B cell (primary cell): Measurements from ENCODE around the gene PCNX4. TPM values are rescaled to one million over a fixed set of nuclear protein-coding genes. Genes with fewer than 3 reads are reported as not detected.
A peak's percentile ranks its signal among the peaks of the same experiment; 100 is the strongest.

Experiments used
- ATAC-seq: fragments of 200-7000 bp; cut with Tn5 transposase; one replicate; pipeline ENCODE4 v1.10.0; 2021; ENCODE audit warnings: low read depth, mild to moderate bottlenecking, moderate number of reproducible peaks, moderate library complexity
- CTCF ChIA-PET: fragments of 350-600 bp; sonication (Branson Sonifier 250); formaldehyde crosslinking; loops from one replicate; lab custom pipeline; 2021; ENCODE audit warnings: antibody characterized with exemption, inconsistent platforms; lab: Charles Lee
- POLR2A ChIA-PET: fragments of 350-600 bp; sonication (Branson Sonifier 250); formaldehyde crosslinking; loops from one replicate; lab custom pipeline; 2021; ENCODE audit warnings: antibody characterized with exemption; lab: Charles Lee
- DNase-seq: peaks from one replicate; pipeline ENCODE4 v3.0.0; 2013
- H2AFZ ChIP-seq: 2 replicates; pipeline ENCODE4 v1.6.1; 2012; ENCODE audit warnings: mild to moderate bottlenecking, low read depth, low read length; ENCODE audit not compliant: insufficient read depth, poor library complexity, severe bottlenecking
- H3K27ac ChIP-seq, 2 donors: 1 replicate in 1 of 2; 2 replicates in 1 of 2; pipeline ENCODE4 v1.5.1; 2012 to 2013; ENCODE audit warnings: low read length in 2 of 2, mild to moderate bottlenecking in 2 of 2, moderate library complexity in 1 of 2
- H3K27me3 ChIP-seq, 4 experiments: fragments of 200-600 bp in 1 of 4; sonication (generic) in 1 of 4; replicated peaks in 1 of 4; 1 replicate in 2 of 4; 2 replicates in 2 of 4; pipeline versions ENCODE4 v1.6.1 to v1.7.0; 2013 to 2016; ENCODE audit warnings: low read length in 3 of 4, mild to moderate bottlenecking in 2 of 4, mixed read lengths in 1 of 4, moderate library complexity in 1 of 4; ENCODE audit not compliant: insufficient read depth in 4 of 4, control insufficient read depth in 3 of 4; ENCODE audit errors: control extremely low read depth in 1 of 4
- H3K36me3 ChIP-seq, 2 experiments: replicated peaks in 1 of 2; 1 replicate in 1 of 2; 2 replicates in 1 of 2; pipeline versions ENCODE4 v1.6.1 to v1.7.1; 2013; ENCODE audit warnings: low read length in 1 of 2; ENCODE audit not compliant: insufficient read depth in 2 of 2, control insufficient read depth in 1 of 2; ENCODE audit errors: control extremely low read depth in 1 of 2, extremely low read depth in 1 of 2
- H3K4me1 ChIP-seq, 2 donors: fragments of 200-600 bp in 1 of 2; sonication (generic) in 1 of 2; 1 replicate in 1 of 2; 2 replicates in 1 of 2; pipeline versions ENCODE4 v1.5.1 to v1.6.1; 2013 to 2017; ENCODE audit warnings: low read length in 2 of 2; ENCODE audit not compliant: control insufficient read depth in 2 of 2, insufficient read depth in 2 of 2
- H3K4me2 ChIP-seq: replicated peaks from 2 replicates; pipeline ENCODE3; 2012; ENCODE audit warnings: mild to moderate bottlenecking, low read depth, low read length; ENCODE audit not compliant: poor library complexity, severe bottlenecking
- H3K4me3 ChIP-seq, 5 experiments: fragments of 200-600 bp in 1 of 5; sonication (generic) in 1 of 5; 1 replicate in 3 of 5; 2 replicates in 2 of 5; pipeline versions ENCODE4 v1.5.1 to v1.7.0; 2011 to 2016; ENCODE audit warnings: low read length in 4 of 5, mild to moderate bottlenecking in 4 of 5, low read depth in 2 of 5, control low read depth in 1 of 5, moderate library complexity in 1 of 5; ENCODE audit not compliant: insufficient read depth in 1 of 5; ENCODE audit errors: control extremely low read depth in 1 of 5, extremely low read depth in 1 of 5
- H3K79me2 ChIP-seq: fragments of 200-600 bp; sonication (generic); one replicate; pipeline ENCODE4 v1.6.0; 2016; ENCODE audit warnings: low read length; ENCODE audit not compliant: control insufficient read depth, insufficient read depth
- H3K9ac ChIP-seq: fragments of 200-600 bp; sonication (generic); 2 replicates; pipeline ENCODE4 v1.6.1; 2017; ENCODE audit warnings: mild to moderate bottlenecking, low read length, moderate library complexity
- H3K9me3 ChIP-seq, 3 donors: one replicate each; pipeline versions ENCODE4 v1.6.1 to v1.7.1; 2013; ENCODE audit warnings: low read length in 2 of 3; ENCODE audit not compliant: control insufficient read depth in 2 of 3, insufficient read depth in 1 of 3; ENCODE audit errors: control extremely low read depth in 1 of 3
- H4K20me1 ChIP-seq: 2 replicates; pipeline ENCODE4 v1.6.0; 2012; ENCODE audit warnings: mild to moderate bottlenecking, low read length; ENCODE audit not compliant: insufficient read depth, control insufficient read depth, poor library complexity, severe bottlenecking
- H3K27ac Mint-ChIP-seq: one replicate; pipeline ENCODE4 v1.8.0; 2021; ENCODE audit warnings: mixed read lengths
- H3K27me3 Mint-ChIP-seq: one replicate; pipeline ENCODE4 v1.8.0; 2021; ENCODE audit warnings: mixed read lengths
- H3K4me1 Mint-ChIP-seq: one replicate; pipeline ENCODE4 v1.8.0; 2021; ENCODE audit warnings: mixed read lengths
- H3K4me3 Mint-ChIP-seq: one replicate; pipeline ENCODE4 v1.8.0; 2021; ENCODE audit warnings: mixed read lengths
- H3K9me3 Mint-ChIP-seq: one replicate; pipeline ENCODE4 v1.8.0; 2022; ENCODE audit warnings: mixed read lengths; ENCODE audit not compliant: insufficient read depth
- CTCF ChIP-seq: fragments of 200-600 bp; IDR thresholded peaks from one replicate; pipeline ENCODE4 v1.8.0; 2022; ENCODE audit warnings: antibody characterized with exemption, mild to moderate bottlenecking
- EZH2 ChIP-seq: IDR thresholded peaks from 2 replicates; pipeline ENCODE4 v1.6.1; 2012; ENCODE audit warnings: borderline replicate concordance, low read depth, mild to moderate bottlenecking, moderate library complexity, low read length; ENCODE audit not compliant: insufficient read depth, poor library complexity, severe bottlenecking
- WGBS: methylation state at CpG from one replicate; pipeline ENCODE4 v1.1.5; 2013; ENCODE audit warnings: missing lambda C conversion rate; ENCODE audit not compliant: insufficient coverage; 5-methylcytosine and 5-hydroxymethylcytosine counted together
- intact Hi-C: fragments of 100-400 bp; cut with micrococcal nuclease; formaldehyde crosslinking; loops from one replicate; pipeline ENCODE4 v1.10.0; 2022
- polyA plus RNA-seq: library from polyadenylated mRNA; depleted of rRNA; stranded (reverse); fragments of >200 nt; gene quantifications from 2 replicates; pipeline ENCODE4 v1.2.3, GENCODE V29; 2012
- total RNA-seq, 2 donors: library from RNA; stranded (reverse); fragments of 120-200 nt in 1 of 2; gene quantifications; 1 replicate in 1 of 2; 2 replicates in 1 of 2; pipeline versions ENCODE4 v1.2.3 to v1.2.4, GENCODE V29; 2013 to 2022

The PCNX4 gene
- total and polyA plus RNA-seq, 2 donors (not counting 1 experiment from before 2014, with no cell fraction given) = 17.8 to 53.4 TPM

DNA sequence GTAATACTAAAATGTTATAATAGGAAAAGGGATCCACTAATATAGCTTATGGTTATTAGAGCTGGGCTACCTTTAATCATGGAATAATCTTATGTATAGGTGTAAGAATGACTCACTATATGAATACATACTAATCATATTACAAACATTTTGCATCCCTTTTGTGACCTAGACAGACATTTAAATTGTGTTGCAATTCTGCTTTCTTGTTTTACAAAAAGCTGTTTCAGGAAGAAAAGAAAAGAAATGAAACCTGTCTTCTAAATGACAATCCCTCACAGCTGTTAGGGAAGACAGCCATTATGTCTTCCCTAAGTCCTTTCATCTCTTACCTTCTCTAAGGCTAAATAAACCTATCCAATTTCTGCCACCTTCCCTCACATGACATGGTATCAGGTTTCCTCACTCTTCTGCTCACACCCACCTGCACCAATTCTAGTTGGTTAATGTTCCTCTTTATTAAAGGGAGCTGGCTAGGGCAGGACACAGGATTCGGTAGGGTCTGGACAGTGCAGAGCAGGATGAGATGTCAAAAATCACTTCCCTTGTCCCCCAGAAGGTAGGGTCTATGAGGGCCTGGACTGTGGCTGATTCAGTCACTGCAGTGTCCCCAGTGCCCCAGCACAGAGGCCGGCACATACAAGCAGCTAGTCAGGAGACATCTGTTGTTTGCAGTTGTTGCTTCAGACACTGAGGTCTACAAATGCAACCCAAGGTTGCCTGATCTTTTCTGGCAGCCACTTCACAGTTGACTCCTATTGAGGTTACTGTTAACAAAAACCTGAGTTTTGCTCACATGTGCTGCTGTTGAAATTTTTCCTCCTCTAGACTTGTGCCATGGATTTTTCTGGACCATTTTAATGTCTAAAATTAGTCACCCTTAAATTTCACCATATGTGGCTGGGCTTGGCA, 69.7 kb downstream of the PCNX4 start:
- no peaks in the 10 kb centered on the region for H3K9me3 Mint-ChIP-seq
- H3K4me3 Mint-ChIP-seq = no peak overlapping the region
- DNase-seq (no peak), ATAC-seq (no peak)
- Histone ChIP-seq H3K27me3 (no peaks in the 10 kb centered on the region), H2AFZ (no peak overlapping the region), H3K79me2 (peaks cover 52% of the 10 kb centered on the region), H3K36me3 (no peaks in the 10 kb centered on the region), H3K4me1 (peaks cover 17 to 20% of the 10 kb centered on the region in 2 donors), H3K9me3 (no peaks in the 10 kb centered on the region), H3K9ac (no peak overlapping the region), H3K4me3 (no peak overlapping the region), H3K27ac (peak overlapping the region in 1 of 2 donors; percentile 52), H3K4me2 (no peak overlapping the region), H4K20me1 (no peaks in the 10 kb centered on the region)
- H3K27me3 Mint-ChIP-seq = no peaks in the 10 kb centered on the region
- H3K4me1 Mint-ChIP-seq = peaks cover 55% of the 10 kb centered on the region
- WGBS = 75% methylated on average over 1 of the region's 2 CpGs
- H3K27ac Mint-ChIP-seq = peak overlapping the region; percentile 54
- TF ChIP-seq CTCF (no peak), EZH2 (no peak)
- ChIA-PET POLR2A (no interaction called here), CTCF (interaction anchor here (1.5 to 8.9 kb wide), 3 partner anchors 10 to 97 kb away, joined by 6 to 82 read pairs (median 6); no protein-coding TSS in a partner anchor)
- intact Hi-C loops = no loop called here

GRCh38 chr14:60163693-60164092, 72.0 kb downstream of the PCNX4 start:
- no peaks in the 10 kb centered on the region for H3K36me3 ChIP-seq
- H3K9ac ChIP-seq = peak overlapping the region; percentile 93
- H3K9me3 Mint-ChIP-seq = no peaks in the 10 kb centered on the region
- no peaks in the 10 kb centered on the region for H3K27me3 ChIP-seq
- intact Hi-C loops = loop anchor here (1.0 to 2.0 kb wide), 2 partner anchors 11 to 85 kb away; partner anchors contain the start of gene PPM1A
- peak overlapping the region; percentile 95 for H3K4me3 Mint-ChIP-seq
- H3K4me3 ChIP-seq = peak overlapping the region in 1 of 5 experiments; percentile 87
- peak overlapping the region in 1 of 2 donors; percentile 93 for H3K27ac ChIP-seq
- H3K4me1 Mint-ChIP-seq = peaks cover 49% of the 10 kb centered on the region
- no peaks in the 10 kb centered on the region for H3K9me3 ChIP-seq
- 100% methylated on average over 3 of the region's 6 CpGs for WGBS
- POLR2A ChIA-PET = interaction anchor here (1.8 kb wide), 1 partner anchor 73 kb away, joined by 4 read pairs; no protein-coding TSS in a partner anchor
- no peak for TF ChIP-seq EZH2
- no peak for TF ChIP-seq CTCF
- no peaks in the 10 kb centered on the region for H4K20me1 ChIP-seq
- H3K4me2 ChIP-seq = peak overlapping the region; percentile 78
- DNase-seq (no peak), ATAC-seq (no peak)
- H2AFZ ChIP-seq = no peak overlapping the region
- peaks cover 20 to 21% of the 10 kb centered on the region in 2 donors for H3K4me1 ChIP-seq
- CTCF ChIA-PET = interaction anchor here (1.3 to 8.9 kb wide), 3 partner anchors 12 to 198 kb away, joined by 4 to 82 read pairs (median 44); no protein-coding TSS in a partner anchor
- peaks cover 49% of the 10 kb centered on the region for H3K79me2 ChIP-seq
- H3K27ac Mint-ChIP-seq = no peak overlapping the region
- H3K27me3 Mint-ChIP-seq = no peaks in the 10 kb centered on the region
